Panc1 (cell line): ENCODE measurements around the gene EEF1E1. TPM values are rescaled to one million over a fixed set of nuclear protein-coding genes. Genes with fewer than 3 reads are reported as not detected.
A peak's percentile ranks its signal among the peaks of the same experiment; 100 is the strongest.

ENCODE experiments used
- ATAC-seq: fragments of 200-7000 bp; cut with Tn5 transposase; 2 replicates; pipeline ENCODE4 v1.9.1; 2020; ENCODE audit warnings: mild to moderate bottlenecking, moderate library complexity
- BruUV-seq: library from RNA; stranded (reverse); fragments of 400-500 nt; replicated peaks from 2 replicates; lab custom pipeline; 2021; lab: Mats Ljungman, UMichigan
- CTCF ChIA-PET: fragments of 300-600 bp; sonication (Branson Sonifier 250); formaldehyde crosslinking; loops from one replicate; lab custom pipeline; 2022; ENCODE audit warnings: antibody characterized with exemption; lab: Charles Lee
- POLR2A ChIA-PET: fragments of 300-600 bp; sonication (Branson Sonifier 250); formaldehyde crosslinking; loops from one replicate; lab custom pipeline; 2022; ENCODE audit warnings: antibody characterized with exemption; lab: Charles Lee
- DNase-seq: peaks from one replicate; pipeline ENCODE4 v3.0.0-alpha.2; 2010; ENCODE audit warnings: low read depth, low spot score
- H3K27ac ChIP-seq: 2 replicates; pipeline ENCODE4 v1.5.1; 2011; ENCODE audit warnings: mild to moderate bottlenecking, low read length, inconsistent platforms
- H3K27me3 ChIP-seq: fragments of 200-500 bp; sonication (Bioruptor generic); 2 replicates; pipeline ENCODE4 v1.6.0; 2014; ENCODE audit warnings: low read length, inconsistent platforms; ENCODE audit not compliant: control insufficient read depth, insufficient read depth
- H3K36me3 ChIP-seq: fragments of 200-500 bp; sonication (Bioruptor generic); 2 replicates; pipeline ENCODE4 v1.5.1; 2014; ENCODE audit warnings: inconsistent platforms, mild to moderate bottlenecking, low read length, moderate library complexity; ENCODE audit not compliant: control insufficient read depth, insufficient read depth
- H3K4me1 ChIP-seq: 2 replicates; pipeline ENCODE4 v1.5.1; 2011; ENCODE audit warnings: inconsistent platforms, mild to moderate bottlenecking, low read length, moderate library complexity; ENCODE audit not compliant: control insufficient read depth, insufficient read depth
- H3K4me3 ChIP-seq, 2 experiments: 2 replicates each; pipeline ENCODE4 v1.5.1; 2011 to 2012; ENCODE audit warnings: low read depth in 2 of 2, low read length in 2 of 2, mild to moderate bottlenecking in 2 of 2, inconsistent platforms in 1 of 2, moderate library complexity in 1 of 2
- H3K9me3 ChIP-seq: fragments of 200-500 bp; sonication (Bioruptor generic); 2 replicates; pipeline ENCODE4 v1.5.1; 2014; ENCODE audit warnings: low read depth, mild to moderate bottlenecking, inconsistent platforms, low read length, moderate library complexity; ENCODE audit not compliant: control insufficient read depth, insufficient read depth
- CTCF ChIP-seq: fragments of 450-650 bp; IDR thresholded peaks from 2 replicates; pipeline ENCODE4 v1.5.1; 2017; ENCODE audit warnings: mild to moderate bottlenecking
- POLR2AphosphoS5 ChIP-seq: IDR thresholded peaks from 2 replicates; pipeline ENCODE4 v1.6.1; 2012; ENCODE audit warnings: mild to moderate bottlenecking, low read depth, low read length, moderate library complexity
- REST ChIP-seq, 2 experiments: IDR thresholded peaks; 2 replicates each; pipeline ENCODE4 v1.6.1; 2011 to 2012; ENCODE audit warnings: low read depth in 2 of 2, control low read depth in 1 of 2, low read length in 1 of 2, mild to moderate bottlenecking in 1 of 2, moderate library complexity in 1 of 2; ENCODE audit not compliant: insufficient read depth in 1 of 2
- SIN3A ChIP-seq: IDR thresholded peaks from 2 replicates; pipeline ENCODE4 v1.6.1; 2012; ENCODE audit warnings: low read depth, mild to moderate bottlenecking, low read length, moderate library complexity, borderline replicate concordance; ENCODE audit not compliant: insufficient read depth
- TCF7L2 ChIP-seq: IDR thresholded peaks from 2 replicates; pipeline ENCODE4 v1.6.1; 2011; ENCODE audit warnings: mild to moderate bottlenecking, low read depth, low read length, inconsistent platforms
- in situ Hi-C: cut with HindIII; loops from 2 replicates; pipeline ENCODE4 v1.10.0; 2016; ENCODE audit warnings: low sequenced_read_pairs, low pct_unique_long_range_greater_than_20kb
- intact Hi-C: fragments of 100-400 bp; cut with micrococcal nuclease; formaldehyde crosslinking; loops from one replicate; pipeline ENCODE4 v1.10.0; 2022; ENCODE audit not compliant: unreplicated experiment
- total RNA-seq: library from RNA; stranded (reverse); gene quantifications from one replicate; pipeline ENCODE4 v1.2.1, GENCODE V29; 2021; ENCODE audit not compliant: unreplicated experiment

The EEF1E1 gene
- total RNA-seq, 1 experiment from 2014 or later = 59.5 TPM

GRCh38 chr6:8086755-8087306 is 15.5 kb downstream of the EEF1E1 start:
- TF ChIP-seq REST (IDR thresholded peaks at IDR 0.05; ENCODE audit: insufficient read depth in 1 of 2, low read depth in 2 of 2, low read length in 1 of 2) (no peak), SIN3A (no peak), TCF7L2 (no peak), CTCF (no peak), POLR2AphosphoS5 (no peak)
- ChIA-PET CTCF (no interaction called here), POLR2A (no interaction called here)
- in situ Hi-C loops = no loop called here
- intact Hi-C loops = no loop called here
- ATAC-seq (no peak), DNase-seq (no peak)
- H3K9me3 ChIP-seq = no peaks in the 10 kb centered on the region
- no peaks in the 10 kb centered on the region for H3K27me3 ChIP-seq
- H3K27ac ChIP-seq = peak overlapping the region; percentile 86
- peaks cover 52% of the 10 kb centered on the region for H3K4me1 ChIP-seq
- H3K36me3 ChIP-seq = peaks cover 21% of the 10 kb centered on the region; the same call in 1 of the 2 replicates
- no peak overlapping the region for H3K4me3 ChIP-seq
- BruUV-seq = no TSS peak

GRCh38 chr6:8085053-8085511 is 17.3 kb downstream of the EEF1E1 start:
- peak; percentile 89 for ATAC-seq
- H3K27ac ChIP-seq = peak overlapping the region; percentile 86
- ChIA-PET CTCF (interaction anchor here (0.6 kb wide), 1 partner anchor 333 kb away, joined by 3 read pairs; no protein-coding TSS in a partner anchor), POLR2A (no interaction called here)
- no peak for DNase-seq
- intact Hi-C loops (no loop called here), in situ Hi-C loops (no loop called here)
- no peaks in the 10 kb centered on the region for H3K9me3 ChIP-seq
- no peaks in the 10 kb centered on the region for H3K27me3 ChIP-seq
- no peak overlapping the region for H3K4me3 ChIP-seq
- TF ChIP-seq REST (IDR thresholded peaks at IDR 0.05; ENCODE audit: insufficient read depth in 1 of 2, low read depth in 2 of 2, low read length in 1 of 2) (peak in 1 of 2 experiments; percentile 28; a peak in 1 of 4 replicates), SIN3A (no peak), CTCF (no peak), POLR2AphosphoS5 (peak; percentile 72; the same call in 1 of the 2 replicates)
- no TSS peak for BruUV-seq
- peaks cover 55% of the 10 kb centered on the region for H3K4me1 ChIP-seq
- H3K36me3 ChIP-seq = peaks cover 20% of the 10 kb centered on the region
